ELR (cell line): ENCODE measurements around the gene MIEF1.
"Not testable (repeated sequence)": the region's sequence is repeated elsewhere in the genome, so short reads cannot be mapped to it uniquely, and the experiment has no call there.

Experiments
- DNase-seq: peaks from one replicate; pipeline ENCODE4 v3.0.0-alpha.2; 2015; ENCODE audit warnings: low read depth

Gene MIEF1

DNA sequence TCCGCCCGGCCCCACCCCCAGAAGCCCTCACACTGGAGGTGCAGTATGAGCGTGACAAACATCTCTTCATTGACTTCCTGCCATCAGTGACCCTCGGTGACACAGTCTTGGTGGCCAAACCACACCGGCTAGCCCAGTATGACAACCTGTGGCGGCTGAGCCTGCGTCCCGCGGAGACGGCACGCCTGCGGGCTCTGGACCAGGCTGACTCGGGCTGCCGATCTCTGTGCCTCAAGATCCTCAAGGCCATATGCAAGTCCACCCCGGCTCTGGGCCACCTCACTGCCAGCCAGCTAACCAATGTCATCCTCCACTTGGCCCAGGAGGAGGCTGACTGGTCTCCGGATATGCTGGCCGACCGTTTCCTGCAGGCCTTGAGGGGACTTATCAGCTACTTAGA, 11.7 kb downstream of the MIEF1 start:
- no peak for DNase-seq

DNA sequence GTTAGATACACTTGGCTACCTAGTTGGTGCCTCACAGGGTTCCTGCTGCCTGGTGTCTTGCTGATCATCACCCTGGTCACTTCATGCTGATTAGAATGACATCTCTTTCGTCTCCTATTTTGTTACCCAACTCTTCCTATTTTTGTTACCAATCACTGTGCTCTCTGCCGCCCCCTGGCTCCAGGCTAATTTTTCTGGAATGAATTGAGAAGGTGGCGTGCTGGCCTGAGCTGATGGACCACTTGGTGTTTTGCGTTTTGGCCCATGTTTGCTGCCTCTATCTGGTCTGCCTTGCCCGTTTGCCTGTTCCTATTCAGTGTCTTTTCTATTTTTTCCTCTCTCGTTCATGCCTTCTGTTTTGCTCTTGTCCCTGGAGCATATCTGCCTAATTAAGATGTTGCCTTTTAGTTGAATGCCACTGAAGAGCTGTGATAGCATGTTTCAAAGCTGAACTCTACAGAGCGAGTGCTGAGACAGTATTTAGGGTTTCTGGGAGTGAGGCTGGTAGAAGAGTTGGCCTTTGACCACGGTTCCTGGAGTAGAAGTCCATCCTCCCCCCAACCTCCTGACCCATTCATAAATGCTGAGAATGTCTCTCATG, 12.4 kb downstream of the MIEF1 start:
- DNase-seq, result peak; percentile 61

DNA sequence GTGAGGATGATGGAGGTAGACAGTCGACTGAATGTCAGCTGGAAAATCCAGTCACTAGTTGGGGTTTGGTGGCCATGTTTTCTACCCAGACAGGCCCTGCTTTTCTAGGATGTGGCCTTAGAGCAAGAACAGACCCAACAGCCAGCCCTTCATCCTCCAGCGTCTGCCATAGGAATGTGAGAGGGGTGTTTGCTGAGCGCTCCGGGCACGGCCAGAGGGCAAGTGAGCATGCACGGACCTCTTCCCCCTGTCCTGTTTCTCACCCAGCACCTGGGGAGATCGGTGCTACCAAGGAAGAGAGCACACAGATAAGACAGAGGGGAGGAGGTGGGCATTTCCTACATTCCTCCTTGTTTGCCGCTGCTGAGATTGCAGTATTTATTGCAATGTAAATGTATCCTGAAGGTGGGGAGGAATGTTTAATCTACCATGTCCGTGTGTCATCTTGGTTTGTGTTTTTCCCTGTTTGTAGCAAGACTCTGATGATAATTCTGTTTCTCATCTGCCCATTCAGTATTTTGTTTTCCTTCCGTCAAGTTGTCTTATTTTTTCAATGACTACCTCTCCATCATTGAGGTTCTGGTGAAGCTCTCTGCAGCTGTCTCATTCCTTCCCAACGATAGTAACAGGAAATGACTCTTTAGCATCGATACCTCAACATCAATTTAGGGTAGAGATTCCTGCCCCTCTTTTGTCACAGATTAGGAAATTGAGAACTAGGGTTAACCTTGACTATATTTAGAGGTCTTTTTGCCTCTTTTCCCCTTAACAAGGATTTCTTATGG, 13.4 kb downstream of the MIEF1 start:
- no peak for DNase-seq

DNA sequence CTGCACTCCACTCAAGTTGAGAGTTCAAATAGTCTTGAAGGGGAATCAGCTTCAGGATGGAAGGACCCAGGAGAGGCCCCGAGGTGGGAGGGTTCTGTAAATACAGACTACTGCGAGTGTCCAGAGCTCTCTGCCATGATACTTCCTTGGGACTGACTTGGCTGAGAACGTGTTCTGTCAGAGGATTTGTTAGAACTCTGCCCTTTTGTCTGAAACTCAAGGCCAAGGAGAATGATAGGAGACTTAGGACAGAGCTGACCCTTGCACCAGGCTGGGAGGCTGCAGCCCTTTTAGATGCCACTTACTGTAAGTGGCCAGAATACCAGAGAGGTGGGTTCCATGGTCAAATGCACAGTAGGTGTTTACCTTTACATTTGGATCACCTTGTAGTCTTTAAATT, 15.4 kb downstream of the MIEF1 start:
- no peak for DNase-seq

DNA sequence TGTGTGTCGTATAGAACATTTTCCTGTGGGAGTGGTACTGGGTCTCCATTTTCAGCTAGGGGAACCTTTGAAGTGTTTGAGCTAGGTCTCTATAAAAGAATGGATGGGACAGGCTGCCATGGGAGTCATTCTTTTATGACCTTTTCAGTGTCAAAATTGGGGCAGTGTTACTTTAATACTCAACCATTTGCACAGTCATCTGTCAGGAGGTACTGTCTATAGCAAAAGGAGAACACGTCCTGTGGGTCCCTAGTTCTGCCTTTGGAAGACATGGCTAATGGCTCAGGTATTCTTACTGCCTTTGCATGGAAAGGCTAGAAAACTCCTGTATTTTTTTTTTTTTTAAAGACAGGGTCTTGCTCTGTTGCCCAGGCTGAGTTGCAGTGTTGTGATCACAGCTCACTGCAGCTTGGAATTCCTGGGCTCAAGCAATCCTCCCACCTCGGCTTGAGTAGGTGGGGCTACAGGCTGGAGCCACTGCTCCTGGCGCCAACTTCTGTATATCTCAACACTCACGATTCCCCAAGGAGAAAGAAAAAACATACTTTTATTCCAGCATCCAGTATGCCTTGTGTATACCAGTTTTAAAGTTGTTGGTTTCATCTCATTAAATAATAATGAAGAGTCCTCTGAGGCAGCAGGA, 16.2 kb downstream of the MIEF1 start:
- peak; percentile 35 for DNase-seq

DNA sequence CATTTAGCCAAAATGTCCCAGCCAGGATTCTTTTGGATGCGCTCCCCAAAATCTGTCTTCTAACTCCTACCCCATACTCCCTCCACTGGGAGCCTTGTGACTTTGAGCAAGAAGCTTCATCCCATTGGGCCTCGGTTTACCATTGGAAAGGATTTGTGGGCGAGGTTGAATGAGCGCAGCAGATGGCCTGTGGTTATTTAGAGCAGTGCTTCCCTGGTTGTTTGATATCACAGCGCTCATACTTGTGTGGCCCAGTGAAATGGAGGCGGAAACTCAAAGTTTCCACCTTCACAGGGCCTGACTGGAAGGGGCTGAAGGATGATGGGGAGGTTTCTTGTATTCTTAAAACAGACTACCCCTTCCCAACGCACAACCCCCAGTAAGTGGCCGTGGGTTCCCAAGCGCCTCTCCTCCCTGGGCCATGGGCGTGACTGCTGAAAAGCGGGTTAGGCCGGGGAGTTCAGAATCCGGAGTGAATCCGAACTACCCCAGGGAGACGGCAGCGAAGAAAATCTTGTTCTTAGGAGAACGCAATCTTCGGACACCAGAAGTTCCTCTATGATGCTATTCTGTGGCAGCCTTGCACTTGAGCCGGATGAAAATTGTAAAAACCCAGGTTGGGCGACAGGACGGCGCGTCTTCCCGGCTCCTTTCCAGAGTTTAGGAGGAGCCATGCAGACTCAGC, 17.0 kb downstream of the MIEF1 start:
- DNase-seq, result no peak

DNA sequence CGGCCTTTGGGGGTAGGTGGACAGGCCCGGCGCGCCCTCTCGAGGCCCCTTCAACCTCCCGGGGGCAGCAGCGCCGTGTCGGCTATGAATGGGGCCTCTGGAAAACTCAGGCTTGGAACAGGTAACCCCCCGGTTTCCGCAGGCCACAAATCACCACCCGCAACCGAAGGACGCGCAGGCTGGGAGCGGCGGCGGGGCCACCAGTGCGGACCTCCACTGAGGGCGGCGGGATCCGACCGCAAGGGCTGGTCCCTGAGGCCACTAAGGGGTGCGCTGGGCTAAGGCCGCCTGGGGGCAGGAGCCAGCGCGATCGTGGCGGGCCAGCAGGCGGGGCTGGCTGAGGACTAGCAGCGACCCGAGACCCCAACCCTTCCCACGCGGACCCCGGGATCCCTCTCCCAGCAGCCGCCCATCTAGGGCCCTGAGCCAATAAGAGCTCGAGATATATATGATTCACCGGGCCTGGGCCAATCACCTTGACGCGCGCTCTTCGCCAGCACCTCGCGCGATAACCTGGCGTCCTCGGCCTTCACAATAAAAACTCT, 17.7 kb downstream of the MIEF1 start:
- DNase-seq, result peak; percentile 100

DNA sequence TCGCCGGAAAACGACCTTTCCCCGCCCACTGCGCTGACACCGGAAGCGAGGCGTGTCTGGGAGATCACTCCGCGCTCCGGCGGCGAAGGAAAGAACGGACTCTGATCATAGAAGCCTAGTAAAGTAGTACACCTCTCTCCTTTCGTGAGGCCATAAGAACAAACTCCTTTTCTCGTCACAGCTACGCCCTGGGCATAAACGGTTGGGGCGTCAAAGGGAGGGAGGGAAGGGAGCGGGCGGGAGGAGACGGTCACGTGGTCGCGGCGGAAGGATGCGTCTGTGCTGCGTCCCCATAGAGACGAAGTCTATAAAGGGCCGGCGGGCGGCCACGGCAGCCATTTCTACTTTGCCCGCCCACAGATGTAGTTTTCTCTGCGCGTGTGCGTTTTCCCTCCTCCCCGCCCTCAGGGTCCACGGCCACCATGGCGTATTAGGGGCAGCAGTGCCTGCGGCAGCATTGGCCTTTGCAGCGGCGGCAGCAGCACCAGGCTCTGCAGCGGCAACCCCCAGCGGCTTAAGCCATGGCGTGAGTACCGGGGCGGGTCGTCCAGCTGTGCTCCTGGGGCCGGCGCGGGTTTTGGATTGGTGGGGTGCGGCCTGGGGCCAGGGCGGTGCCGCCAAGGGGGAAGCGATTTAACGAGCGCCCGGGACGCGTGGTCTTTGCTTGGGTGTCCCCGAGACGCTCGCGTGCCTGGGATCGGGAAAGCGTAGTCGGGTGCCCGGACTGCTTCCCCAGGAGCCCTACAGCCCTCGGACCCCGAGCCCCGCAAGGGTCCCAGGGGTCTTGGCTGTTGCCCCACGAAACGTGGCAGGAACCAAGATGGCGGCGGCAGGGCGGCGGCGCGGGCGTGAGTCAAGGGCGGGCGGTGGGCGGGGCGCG, 18.4 kb downstream of the MIEF1 start, which contains the start of gene ATF4:
TSS of gene ATF4 (plus strand) at position 337 of the 880 bp plus-strand sequence. CDS start 884 bp downstream, outside the sequence.
- DNase-seq, result peak; percentile 77

DNA sequence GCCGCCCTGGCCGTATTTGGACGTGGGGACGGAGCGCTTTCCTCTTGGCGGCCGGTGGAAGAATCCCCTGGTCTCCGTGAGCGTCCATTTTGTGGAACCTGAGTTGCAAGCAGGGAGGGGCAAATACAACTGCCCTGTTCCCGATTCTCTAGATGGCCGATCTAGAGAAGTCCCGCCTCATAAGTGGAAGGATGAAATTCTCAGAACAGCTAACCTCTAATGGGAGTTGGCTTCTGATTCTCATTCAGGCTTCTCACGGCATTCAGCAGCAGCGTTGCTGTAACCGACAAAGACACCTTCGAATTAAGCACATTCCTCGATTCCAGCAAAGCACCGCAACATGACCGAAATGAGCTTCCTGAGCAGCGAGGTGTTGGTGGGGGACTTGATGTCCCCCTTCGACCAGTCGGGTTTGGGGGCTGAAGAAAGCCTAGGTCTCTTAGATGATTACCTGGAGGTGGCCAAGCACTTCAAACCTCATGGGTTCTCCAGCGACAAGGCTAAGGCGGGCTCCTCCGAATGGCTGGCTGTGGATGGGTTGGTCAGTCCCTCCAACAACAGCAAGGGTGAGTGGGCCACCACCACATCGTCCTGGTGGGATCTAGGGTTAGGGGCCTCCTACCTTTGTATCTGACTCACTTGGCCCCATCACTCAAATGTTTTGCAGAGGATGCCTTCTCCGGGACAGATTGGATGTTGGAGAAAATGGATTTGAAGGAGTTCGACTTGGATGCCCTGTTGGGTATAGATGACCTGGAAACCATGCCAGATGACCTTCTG, 19.2 kb downstream of the MIEF1 start:
- not testable (repeated sequence) for DNase-seq

DNA sequence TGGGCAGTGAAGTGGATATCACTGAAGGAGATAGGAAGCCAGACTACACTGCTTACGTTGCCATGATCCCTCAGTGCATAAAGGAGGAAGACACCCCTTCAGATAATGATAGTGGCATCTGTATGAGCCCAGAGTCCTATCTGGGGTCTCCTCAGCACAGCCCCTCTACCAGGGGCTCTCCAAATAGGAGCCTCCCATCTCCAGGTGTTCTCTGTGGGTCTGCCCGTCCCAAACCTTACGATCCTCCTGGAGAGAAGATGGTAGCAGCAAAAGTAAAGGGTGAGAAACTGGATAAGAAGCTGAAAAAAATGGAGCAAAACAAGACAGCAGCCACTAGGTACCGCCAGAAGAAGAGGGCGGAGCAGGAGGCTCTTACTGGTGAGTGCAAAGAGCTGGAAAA, 20.0 kb downstream of the MIEF1 start:
- not testable (repeated sequence) for DNase-seq

DNA sequence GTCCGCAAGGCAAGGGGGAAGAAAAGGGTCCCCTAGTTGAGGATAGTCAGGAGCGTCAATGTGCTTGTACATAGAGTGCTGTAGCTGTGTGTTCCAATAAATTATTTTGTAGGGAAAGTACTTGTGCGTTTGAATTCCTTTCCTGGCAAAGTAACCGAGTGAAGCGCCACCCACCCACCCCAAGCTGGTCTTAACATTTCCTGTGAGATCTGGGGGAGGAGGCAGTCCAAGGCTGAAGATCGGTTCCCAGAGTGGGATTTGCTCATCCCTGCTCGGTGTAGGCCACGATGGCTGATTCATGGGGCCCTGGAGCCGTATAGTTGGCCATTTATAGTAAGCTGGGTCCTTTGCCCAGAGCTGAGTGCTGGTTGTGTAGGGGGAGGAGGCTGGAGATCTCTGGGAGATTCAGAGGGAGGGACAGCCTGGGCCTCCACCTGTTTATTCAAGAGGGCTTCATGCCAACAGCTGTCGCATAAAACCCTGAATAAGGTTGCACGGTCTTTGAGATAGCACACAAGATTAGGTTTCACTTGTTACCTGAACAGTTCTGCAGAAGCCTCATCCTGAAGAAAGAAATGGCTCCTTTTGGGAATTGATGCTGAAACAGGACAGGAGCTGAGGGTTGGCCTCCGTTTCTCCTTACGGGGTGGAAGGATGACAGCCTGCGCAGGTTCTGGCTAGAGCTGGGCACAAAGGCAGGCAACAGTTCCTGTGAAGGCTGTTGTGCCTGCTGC, 20.6 kb downstream of the MIEF1 start:
- DNase-seq, result peak; percentile 80

DNA sequence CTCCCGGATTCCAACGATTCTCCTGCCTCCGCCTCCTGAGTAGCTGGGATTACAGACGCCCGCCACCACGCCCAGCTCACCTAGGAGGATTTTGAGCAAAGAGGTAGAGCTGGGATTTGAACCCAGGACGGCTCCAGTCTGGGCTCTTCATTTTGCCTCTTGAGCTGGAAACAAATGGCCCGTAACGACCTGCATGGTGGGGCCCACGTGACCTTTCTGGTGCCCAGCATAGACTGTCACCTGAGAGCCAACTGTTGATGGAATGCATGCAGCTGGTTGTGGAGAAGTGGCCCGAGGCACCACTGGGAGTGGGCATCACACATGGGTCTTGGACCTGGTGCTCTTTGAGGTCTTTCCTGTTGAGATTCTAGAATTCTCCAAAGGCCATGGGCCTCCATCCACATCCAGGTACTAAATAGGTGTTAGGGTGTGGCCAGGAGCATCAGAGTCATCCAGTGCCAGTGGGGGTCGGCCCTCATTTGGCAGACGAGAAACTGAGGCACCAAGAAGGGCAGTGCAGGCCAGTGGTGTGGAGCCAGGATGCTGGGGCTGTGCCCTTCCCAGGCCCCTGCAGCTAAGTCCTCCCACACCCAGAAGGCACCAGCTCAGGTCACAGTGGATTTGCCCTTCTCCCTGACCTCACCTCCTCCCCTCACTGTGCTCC, 22.1 kb downstream of the MIEF1 start:
- DNase-seq, result no peak

DNA sequence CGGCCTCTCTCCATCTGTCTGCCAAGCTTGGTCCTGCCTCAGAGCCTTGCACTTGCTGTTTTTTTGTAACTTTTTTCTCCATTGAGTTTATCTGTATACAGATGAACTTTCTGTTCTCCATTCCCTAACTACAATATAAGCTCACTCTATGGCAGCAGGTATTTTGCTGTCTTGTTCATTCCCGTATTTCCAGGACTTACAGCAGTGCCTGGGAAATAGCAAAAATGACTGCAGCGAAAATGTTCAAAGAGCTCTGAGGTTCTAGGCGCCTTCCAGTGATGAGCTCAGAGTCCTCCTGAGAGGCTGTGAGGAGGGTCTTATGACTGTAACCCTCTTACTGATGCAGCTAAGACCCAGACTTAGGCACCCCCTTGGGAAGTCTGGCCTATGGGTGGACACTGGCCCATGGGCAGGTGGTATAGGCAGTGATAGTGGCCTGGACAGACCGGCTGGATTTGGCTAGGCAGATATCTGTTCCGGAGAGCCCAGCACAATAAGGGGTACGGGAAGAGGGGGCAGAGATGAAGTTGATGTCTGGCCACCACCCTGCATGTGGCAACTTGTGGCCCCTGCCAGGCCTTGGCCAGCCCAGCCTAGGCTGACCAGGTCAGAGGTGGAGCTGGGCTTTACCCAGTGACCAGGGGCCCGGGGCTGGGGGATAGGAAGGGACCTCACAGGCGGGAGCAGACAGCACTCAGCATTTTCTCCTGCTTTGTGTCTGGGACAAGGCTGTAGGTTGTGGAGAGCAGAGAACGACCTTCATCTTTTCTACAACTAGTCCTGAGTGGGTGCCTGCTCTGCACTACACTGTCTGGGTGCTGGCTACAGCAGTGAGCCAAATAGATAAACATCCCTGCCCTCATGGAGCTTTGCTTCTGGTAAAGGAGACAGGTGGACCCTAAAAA, 22.9 kb downstream of the MIEF1 start:
- peak; percentile 40 for DNase-seq

DNA sequence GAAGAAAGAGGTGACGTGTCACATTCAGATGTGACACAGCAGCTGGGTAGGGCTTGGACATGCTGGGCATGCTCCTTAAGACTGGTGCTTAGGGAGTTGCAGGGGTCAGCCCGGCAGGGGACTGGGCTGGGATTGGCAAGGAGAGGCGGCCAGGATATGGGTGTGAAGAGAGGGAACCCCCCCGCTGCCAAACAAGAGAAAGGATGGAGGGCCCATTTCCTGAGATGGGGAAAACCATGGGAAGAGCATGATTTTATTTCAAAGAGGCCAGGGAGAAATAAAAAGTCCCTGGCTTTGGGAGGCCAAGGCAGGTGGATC, 23.5 kb downstream of the MIEF1 start:
- DNase-seq, result no peak

DNA sequence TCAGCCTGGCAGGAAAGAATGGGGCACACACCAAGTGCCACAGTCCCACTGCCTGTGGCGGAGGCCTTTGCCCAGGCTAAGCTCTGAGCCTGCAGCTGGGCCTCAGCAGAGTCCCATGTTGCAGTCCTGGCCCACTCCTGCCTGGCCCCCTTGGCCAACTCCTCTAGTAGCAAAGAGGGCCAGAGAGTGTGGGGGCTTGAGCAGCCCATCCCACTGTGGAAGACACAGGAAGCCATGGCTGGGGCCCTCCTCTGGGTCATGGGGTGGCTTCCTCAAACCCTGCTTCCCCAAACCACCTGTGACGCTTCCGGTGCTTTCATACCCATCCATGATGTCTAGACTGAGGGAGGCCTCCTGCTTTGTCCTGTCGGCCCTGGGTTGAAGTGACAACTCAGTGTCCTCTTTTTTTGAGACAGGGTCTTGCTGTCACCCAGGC, 24.7 kb downstream of the MIEF1 start:
- DNase-seq, result no peak

DNA sequence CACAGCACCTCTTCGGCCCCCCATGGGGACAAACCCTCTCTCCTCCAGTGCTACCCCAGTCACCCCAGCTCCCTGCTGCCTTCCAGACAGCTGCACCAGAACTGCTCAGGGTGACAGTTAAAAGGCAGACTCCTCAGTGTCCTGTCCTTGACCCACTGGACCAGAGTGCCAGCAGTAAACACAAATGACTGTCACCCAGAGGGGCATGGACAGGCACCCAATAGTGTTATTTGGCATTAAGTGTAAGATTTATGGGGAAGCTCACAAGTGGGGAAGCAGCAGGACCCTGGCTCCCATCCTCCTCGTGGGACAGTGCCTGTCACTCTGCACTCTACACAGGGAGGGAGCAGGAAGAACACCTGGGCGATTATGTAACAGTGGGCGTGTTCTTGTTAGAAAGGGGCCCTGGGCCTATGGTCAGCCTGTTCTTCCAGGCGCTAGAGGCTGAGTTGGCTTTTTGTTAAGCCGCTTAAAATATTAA, 25.4 kb downstream of the MIEF1 start:
- no peak for DNase-seq

DNA sequence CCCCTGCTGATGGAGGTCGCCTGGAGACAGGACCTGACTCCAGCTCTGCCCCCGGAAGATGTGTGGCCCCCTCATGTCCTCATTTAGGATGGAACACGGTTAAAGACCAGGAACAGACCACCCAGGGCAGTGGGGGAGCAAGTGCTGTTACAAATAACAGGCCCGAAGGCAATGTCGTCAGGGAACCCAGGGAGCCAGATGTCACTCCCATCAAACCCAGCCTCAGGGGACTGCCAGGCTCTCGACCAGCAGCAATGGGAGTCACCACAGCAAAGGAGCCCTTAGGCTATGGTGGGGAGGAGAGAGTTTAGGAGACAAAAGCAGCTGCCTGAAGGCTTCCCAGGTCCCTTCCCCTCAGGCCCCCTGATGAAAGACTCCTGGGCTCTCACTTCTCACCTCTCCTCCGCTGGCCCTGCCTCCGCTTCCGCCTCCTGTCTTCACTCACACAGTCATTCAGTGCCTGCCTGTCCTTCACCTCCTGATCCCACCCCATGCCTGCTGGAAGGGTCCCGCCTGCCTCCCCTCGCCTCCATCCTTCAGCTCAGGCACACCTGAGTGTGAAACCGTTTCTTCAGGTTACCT, 26.1 kb downstream of the MIEF1 start:
- DNase-seq, result peak; percentile 45
